ENCODE results near the gene CDIP1.

DNA sequence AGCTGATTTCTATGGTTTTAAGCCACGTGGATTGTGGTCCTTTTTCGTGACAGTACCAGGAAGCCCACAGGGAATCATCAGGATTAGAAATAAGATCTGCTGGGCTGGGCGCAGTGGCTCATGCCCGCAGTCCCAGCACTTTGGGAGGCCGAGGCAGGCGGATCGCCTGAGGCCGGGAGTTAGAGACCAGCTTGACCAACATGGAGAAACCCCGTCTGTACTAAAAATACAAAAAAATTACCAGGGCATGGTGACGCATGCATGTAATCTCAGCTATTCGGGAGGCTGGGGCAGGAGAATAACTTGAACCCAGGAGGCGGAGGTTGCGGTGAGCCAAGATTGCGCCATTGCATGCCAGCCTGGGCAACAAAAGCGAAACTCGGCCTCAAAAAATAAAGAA, 70.7 kb downstream of the CDIP1 start:
- TF ChIP-seq, protein P1, sequence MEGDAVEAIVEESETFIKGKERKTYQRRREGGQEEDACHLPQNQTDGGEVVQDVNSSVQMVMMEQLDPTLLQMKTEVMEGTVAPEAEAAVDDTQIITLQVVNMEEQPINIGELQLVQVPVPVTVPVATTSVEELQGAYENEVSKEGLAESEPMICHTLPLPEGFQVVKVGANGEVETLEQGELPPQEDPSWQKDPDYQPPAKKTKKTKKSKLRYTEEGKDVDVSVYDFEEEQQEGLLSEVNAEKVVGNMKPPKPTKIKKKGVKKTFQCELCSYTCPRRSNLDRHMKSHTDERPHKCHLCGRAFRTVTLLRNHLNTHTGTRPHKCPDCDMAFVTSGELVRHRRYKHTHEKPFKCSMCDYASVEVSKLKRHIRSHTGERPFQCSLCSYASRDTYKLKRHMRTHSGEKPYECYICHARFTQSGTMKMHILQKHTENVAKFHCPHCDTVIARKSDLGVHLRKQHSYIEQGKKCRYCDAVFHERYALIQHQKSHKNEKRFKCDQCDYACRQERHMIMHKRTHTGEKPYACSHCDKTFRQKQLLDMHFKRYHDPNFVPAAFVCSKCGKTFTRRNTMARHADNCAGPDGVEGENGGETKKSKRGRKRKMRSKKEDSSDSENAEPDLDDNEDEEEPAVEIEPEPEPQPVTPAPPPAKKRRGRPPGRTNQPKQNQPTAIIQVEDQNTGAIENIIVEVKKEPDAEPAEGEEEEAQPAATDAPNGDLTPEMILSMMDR (conservative IDR thresholded peaks at IDR 0.05; ENCODE audit: low read length): no peak
- TF ChIP-seq EZH2phosphoT487 (IDR thresholded peaks at IDR 0.05; ENCODE audit: borderline replicate concordance): no peak
